Left ventricle myocardium superior (tissue), 1 donor: Measurements from ENCODE around the gene TTC7B. TPM values are rescaled to one million over a fixed set of nuclear protein-coding genes. Genes with fewer than 3 reads are reported as not detected.

Experiments
- ATAC-seq: fragments of 200-7000 bp; cut with Tn5 transposase; one replicate; pipeline ENCODE4 v1.9.1; 2020; ENCODE audit warnings: mild to moderate bottlenecking, moderate library complexity
- DNase-seq: peaks from one replicate; pipeline ENCODE4 v3.0.0-alpha.2; 2020
- intact Hi-C: fragments of 100-400 bp; cut with micrococcal nuclease; formaldehyde crosslinking; loops from one replicate; pipeline ENCODE4 v1.11.0; 2022
- total RNA-seq: library from RNA; stranded (reverse); fragmentation: NEBNext Ultra II Directional; extraction: Animal tissue kit (Norgen Biotek cat#: 25700); gene quantifications from one replicate; pipeline ENCODE4 v1.2.1, GENCODE V29; 2021
- donor health status: DM: no; HTN: yes; CAD: no; lungs with severe emphysema.

The TTC7B gene
- total RNA-seq, 1 donor from 2014 or later: 72.2 TPM

DNA sequence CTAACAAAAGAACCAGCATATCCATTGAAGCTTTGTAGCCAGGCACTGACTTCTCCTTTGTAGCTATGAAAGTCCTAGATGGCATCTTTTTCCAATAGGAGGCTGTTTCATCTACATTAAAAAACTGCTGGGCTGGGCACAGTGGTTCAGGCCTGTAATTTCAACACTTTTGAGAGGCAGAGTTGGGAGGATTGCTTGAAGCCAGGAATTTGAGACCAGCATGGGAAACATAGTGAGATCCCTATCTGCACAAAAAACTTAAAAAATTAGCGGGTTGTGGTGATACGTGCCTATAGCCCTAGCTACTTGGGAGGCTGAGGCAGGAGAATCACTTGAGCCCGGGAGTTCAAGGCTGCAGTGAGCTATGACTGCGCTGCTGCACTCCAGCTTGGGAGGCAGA, 251.7 kb downstream of the TTC7B start:
- intact Hi-C loops: no loop called here
- no peak for ATAC-seq

DNA sequence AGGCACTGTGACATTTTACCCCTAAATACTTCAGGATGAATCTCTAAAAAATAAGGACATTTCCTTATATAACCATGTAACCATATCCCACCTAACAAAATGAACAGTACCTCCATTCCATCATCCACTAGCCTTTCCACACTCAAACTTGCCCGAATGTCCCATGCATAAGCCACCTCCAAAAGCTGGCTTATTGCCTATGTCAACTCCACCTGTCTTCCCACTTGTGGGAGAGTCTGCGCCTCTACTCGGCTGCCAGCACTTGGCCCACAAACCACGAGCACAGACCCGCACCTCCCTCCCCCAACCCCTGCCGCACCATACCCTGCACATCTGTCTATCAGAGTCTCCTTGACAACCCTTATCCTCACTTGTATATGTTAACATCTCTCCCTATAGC, 253.6 kb downstream of the TTC7B start:
- intact Hi-C loops: no loop called here
- ATAC-seq (no peak), DNase-seq (no peak)

More for the DNA sequence above, 251.7 kb downstream of the TTC7B start:
- DNase-seq: no peak

DNA sequence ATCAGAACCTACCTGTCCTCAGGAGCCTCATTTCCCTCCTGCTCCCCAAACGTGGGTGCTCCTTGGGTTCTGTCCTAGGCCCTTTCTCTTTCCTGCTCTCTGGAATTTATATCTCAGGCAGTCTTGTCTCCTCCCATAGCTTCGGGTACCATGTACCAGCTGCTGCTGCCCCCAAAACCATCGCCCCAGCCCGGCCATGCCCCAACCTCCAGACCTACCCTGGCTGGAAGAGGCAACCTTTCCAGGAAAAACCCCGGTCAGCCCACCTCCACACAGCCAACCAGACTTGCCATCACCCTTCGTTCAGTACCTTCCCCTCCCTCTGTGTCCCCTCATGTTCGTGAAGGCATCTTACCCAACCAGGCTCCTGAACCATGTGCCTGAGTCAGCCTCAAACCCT, 254.3 kb downstream of the TTC7B start:
- DNase-seq (no peak), ATAC-seq (no peak)
- intact Hi-C loops: no loop called here

DNA sequence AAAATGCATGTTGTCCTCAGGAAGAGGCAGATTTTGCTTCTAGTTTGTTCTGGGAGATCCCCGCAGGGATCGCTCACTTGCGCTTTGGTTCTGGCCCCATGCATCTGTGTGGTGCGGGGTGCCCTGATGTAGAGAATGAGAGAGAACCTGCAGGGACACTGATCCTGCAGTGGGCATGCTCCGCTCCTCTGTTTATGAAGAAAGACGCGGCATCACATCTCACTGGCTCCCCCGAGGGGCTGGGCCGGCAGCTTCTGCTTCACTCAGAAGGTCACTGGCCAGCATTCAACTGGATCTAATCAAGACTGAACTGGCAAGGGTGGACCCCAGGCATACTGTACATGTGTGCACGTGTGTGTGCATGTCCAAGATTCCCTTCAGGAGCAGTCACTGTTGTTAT, 255.2 kb downstream of the TTC7B start:
- ATAC-seq: no peak
- intact Hi-C loops: no loop called here
- no peak for DNase-seq

DNA sequence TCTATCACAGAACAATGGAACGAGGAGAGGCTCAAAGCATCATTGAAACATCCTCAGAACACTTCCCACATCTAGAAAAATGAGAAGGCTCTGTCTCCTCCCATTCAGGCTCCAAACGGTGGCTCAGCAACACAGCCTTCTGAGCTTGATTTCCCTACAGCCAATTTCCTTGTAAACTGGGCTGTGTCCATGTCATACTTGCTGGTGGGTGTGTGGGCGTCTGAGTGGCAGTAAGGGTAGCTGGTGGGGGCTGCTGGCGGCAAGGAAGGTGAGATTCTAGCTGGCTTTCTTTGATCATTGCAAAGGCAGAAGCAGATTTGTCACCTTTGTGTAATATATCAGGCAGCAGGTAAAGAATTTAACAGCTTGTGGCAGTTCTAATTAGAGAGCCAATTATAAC, 255.7 kb downstream of the TTC7B start:
- ATAC-seq (no peak), DNase-seq (no peak)
- intact Hi-C loops: no loop called here

DNA sequence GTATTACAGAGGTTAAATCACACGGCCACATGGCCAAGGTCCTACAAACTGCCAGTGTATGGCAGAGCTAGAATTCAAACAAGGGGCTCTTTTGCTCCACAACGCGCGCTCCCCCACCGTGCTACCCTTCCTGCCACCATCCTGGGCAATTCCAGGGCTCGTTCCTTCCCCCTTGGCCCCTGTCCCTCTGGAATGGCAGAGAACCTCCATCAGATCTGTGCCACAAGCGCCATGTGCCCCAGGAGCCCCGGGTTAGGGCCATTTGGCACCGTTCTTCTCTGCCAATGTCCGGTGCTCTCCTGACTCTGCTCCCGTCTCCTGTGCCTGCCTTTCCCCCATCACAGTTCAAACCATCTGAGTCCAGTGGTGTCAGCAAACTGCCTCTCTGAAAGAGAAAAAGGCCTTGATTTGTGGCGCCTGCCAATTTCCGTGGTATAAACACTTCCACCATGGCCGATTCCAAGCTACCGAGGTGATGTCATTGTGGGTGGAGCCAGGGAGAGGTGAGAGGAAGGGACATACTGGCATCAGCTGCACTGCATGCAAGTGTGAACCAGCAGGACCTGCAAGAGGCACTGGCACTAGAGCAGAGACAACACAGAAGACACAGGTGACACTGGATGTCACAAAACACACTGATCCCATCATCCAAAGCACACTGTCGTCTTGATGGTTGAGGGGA, 256.3 kb downstream of the TTC7B start:
- DNase-seq: no peak
- intact Hi-C loops: no loop called here
- ATAC-seq: no peak

DNA sequence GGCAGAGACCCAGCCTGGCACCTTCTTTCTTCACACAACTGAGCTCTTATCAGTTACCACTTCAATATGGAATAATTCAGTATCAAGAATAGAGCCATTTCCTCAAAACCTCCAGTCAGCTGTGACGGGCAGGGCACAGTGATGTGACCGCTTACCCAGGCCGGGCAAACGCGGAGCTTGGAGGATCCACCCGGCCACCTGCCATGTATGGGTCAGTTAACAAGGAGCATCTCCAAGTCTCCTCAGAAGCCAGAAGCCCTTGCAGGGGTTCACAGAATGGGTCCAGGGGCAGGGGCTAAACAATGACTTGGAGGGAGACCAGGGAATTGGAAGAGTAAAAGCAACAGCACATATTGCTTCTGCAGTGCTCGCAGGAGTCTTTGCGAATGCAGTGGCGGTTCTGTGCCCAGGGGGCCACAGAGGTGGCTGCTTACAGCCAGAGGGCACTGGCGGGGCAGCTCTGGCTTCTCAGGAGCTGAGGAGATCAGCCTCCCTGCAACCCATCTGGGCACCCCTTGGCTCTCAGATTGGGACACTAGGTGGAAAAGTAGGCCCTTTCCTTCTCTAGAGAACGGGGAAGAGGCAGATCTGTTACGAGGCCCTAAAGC, 257.1 kb downstream of the TTC7B start:
- no peak for ATAC-seq
- DNase-seq: no peak
- intact Hi-C loops: no loop called here

DNA sequence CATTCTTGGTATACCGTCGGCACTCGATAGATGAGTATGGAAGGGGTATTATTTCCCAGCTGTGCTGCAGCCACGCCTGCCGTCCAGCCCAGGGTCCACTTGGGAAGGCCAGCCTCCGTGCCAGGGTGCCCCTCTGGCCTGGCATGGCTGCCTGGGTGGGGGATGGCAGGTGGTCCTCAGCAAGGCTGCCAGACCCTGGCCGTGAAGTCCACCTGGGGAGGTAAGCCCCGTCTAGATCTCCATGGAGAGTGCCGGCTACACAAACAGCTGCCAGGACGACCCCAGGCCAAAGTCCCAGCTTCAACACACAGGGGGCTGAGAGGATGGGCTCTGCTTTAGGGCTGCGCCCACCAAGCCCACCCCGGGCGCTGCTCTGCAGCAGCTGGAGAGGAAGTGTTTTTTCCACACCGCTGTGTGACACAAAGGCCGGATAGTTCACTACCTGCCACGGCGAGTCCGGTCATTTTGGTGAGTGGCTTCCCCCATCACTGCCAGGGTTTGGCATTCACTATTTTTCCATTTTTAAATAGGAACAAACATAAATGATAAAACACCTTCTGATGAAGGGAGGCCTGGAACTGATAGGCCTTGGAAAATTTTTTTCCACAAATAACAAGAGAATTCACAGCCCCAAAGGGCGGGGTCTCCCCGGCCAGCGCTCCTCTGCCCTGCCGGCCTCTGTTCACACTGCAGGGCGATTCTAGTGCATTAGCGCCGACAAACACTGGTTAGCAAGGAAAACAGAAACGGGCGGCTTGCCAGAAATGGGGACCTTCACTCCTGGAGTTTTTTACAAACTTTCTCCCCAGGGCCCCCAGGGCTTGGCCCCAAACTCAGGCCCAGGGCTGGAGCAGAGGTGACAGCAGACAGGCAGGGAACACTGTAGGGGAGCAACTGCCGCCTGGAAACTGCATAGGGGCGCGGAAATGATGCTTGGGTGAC, 257.9 kb downstream of the TTC7B start:
- intact Hi-C loops: no loop called here
- DNase-seq: no peak
- no peak for ATAC-seq

DNA sequence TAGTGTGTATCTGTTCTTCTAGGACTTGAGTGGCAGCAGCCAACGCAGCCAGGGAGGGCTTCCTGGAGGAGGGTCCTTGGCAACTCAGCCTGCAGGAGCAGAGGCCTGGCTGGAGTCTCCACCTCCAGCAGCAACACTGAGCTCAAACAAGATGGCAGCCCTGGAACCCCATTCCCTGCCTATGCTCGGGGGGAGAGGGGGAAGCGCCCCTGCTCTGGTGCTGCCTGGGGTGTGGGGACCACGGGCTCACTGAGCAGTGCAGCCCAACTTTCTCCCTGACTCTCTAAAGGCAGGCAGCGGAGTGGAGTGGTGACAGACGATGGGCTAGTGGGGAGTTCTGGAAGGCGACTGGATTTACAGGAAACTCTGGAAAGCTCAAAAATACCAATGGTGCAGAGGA, 258.7 kb downstream of the TTC7B start:
- intact Hi-C loops: no loop called here
- DNase-seq (no peak), ATAC-seq (no peak)

DNA sequence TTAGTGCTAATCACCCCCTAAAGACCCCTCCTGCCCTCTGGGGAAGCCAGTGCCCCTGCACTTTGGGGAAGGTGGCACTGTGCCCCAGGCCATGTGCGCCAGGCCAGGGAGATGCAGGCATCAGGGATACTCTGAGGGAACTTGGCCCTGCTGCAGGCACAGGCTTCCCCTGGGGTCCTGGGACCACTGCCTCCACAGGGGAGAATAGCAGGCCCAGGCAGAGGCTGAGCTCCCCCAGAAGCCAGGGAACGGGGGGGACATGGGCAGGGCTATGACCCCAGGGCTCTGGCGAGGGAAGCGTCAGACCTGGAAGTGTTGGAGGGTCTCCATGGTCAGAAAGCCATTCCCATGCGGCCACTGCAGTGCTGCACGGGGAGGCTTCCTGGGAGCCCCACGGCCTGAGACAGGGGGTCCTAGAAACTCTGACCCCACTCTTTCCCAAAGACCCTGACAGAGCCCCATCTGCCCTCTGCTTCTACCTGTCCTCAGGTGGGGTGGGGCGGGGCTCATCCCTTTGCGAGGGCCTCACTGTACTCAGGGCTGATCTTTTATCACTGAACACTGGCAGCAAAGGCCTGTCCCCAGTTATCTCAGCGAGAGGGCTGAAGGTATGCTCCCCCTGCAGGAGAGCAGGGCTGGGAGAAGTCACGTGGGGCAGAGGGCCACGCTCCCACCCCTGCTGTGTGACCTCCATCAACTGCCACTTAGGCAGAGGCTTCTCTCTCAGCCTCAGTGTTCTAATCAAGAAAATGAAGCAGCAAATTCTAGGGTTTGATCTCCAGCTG, 259.4 kb downstream of the TTC7B start:
- DNase-seq (no peak), ATAC-seq (peak; percentile 20)
- intact Hi-C loops: no loop called here

DNA sequence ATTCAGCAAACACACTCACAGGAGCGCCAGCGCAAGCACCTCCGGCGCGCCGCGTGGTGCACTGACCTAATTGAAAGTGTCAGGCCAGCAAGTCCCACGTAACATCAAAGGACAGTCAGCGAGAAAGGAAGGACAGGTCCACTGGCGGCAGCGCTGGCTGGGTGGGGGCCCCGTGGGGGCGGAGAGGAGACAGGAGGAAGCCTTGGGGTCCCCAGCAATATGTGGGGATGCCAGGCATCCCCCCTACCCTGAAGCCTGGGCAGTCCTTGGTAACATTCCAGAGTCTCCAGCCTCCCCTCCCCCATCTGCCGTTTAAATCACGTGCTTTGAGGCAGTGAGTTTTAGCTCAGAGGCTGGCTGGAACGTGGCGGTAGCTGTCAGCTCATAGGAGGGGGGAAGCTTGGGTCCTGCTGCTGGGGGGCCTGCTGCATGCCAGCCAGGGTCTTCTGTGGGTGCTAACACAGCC, 260.2 kb downstream of the TTC7B start:
- intact Hi-C loops: no loop called here
- ATAC-seq (peak; percentile 73), DNase-seq (peak; percentile 73)

DNA sequence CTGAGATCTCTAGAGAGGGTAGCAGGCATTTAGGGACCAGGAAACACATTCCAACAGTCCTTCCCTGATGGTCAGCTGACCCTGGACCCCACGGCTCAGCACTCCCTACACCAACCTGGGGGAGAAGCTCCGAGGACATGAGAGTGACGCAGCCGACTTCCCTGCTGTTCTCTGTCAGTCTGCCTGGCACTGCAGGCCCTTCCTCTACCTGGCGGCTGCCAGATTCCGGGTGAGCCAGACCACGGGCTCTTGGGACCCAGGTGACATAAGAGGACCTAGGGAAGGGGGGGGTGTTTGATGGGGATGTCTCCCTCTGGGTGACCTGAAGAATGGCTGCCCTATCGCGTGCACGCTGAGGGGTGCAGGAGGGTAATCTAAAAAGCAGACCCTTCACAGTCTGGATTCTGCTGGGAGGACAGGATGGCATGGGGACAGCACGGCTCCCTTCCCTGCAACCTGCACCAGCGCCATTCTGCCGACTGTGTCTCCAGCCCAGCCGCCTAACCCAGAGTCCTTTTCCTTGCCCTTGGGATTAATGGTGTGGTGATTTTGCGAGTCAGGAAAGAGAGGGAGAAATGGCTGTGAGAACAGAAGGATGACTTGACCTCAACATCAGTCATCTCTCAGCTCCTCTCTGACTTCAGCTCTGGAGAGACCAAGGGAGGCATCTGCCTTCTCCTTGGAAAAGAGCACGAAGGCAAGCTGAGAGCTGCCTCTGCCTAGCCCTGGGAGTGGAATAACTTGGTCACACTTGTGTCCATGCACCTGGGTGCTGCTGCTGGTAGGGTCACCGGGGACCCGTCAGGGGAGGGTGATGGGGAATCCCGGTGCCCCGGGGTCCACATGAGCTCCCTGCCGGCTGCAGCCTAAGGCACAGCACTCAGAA, 260.9 kb downstream of the TTC7B start:
- ATAC-seq (no peak), DNase-seq (no peak)
- intact Hi-C loops: no loop called here

DNA sequence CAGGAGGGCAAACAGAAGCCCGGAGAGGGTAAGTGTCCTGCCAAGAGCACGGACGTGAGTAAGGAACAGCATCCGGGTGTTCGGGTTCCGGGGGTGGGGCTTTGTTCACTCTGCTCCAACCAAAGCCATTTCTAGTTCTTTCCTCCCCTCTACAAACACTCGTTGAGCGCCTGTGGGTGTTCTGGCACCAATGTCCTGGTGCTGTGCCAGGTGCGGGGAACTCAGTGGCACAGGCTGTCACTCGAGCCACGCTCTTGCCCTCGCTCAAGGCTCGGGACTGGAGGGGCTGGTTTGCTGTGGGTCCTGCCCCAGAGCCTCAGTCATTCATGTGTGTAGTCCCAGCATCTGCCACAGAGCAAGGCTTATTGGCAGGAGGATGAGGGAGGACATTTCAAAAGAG, 261.9 kb downstream of the TTC7B start:
- DNase-seq (peak; percentile 71), ATAC-seq (peak; percentile 44)
- intact Hi-C loops: no loop called here

DNA sequence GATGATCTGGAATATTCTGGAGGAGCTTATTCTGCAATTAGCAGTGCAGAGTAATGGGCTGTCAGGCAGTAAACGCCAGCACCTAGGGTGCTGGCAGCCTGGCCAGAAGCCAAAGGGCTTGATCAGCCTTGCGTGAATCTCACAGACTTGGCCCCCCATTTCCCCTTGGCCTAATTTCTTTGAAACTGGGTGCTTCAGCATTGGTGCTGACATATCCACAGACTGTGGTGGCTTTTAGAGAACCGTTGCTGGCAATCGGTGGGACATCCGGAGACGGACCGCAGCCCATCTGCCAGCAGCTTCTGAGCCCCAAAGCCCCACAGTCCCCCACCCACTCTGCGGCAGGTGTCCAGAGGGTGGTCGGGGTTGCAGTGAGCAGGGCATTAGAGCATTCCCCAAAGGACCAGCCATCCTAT, 262.3 kb downstream of the TTC7B start:
- ATAC-seq: no peak
- intact Hi-C loops: no loop called here
- no peak for DNase-seq

DNA sequence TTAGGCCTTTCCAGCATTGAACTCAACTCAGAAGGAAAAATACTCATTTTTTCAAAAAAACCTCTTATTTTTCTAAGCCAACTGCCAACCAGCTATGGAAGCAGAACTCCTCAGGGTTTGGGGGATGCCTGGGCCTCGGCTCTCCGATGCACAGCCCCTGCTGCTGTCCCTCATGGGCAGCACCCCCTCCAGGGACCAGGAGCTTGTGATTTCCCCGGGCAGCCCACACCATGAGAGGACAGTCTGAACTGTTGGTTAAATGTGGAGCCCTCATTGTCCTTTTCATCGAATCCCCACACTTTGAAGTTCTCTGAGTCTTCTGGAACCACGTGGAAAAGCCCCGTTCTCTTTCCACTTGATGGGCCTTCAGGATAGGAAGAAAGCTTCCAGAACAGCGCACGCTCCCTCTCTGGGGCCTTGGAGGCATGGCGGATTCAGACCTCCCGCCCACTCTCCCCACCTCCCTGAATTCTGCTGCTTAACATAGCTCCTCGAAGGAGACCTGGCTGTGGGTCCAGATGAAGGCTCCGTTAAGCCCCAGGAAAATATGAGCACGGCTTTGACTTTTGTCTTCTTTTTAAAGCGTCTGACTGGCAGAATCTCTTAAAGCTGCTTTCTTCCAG, 262.8 kb downstream of the TTC7B start:
- intact Hi-C loops: no loop called here
- DNase-seq (no peak), ATAC-seq (no peak)

DNA sequence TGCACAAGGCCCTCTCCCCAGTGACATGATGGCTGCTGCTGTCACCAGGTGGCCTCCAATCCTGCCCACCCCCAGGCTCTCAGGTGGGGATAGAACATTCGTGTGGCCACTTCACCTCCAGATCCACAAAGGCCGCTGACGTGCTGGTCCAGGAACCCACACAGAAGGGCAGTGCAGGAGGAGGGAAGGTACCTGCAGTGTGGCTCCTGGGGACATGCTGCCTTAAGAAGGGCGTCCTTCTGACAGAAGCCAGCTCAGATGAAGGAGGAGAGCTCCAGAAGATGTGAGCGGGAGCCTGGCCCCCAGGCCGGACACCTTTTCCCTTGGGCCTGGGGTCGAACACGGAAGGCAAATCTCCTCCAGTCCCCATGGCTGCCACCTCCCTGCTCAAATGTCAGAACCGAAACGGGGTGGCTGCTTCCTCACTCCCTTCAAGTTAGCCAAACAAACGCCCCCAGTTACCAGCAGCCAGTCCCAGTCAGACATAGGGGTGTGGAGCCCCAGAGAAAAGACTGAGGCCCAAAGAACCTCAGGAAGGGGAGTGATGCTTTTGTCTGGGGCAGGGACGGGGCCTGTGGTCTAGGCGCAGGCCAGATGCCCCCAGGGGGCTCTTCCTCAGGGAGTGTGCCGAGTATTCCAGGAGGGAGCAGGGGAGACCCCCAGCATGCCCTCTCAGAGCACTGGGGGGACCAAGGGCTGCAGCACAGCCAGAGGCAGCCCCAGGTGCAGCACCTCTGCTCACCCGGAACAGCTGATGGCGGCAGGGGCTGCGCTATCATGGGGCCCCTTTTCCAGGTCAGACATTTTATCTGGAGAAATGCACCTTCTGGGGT, 263.5 kb downstream of the TTC7B start:
- no peak for DNase-seq
- no peak for ATAC-seq
- intact Hi-C loops: no loop called here
